Endothelial cell (in vitro differentiated cells): ENCODE data around the gene TIMM50. TPM values are rescaled to one million over a fixed set of nuclear protein-coding genes. Genes with fewer than 3 reads are reported as not detected.

Source experiments
- DNase-seq: peaks from one replicate; pipeline ENCODE4 v3.0.0; 2021; ENCODE audit warnings: low spot score
- H3K27ac Mint-ChIP-seq: one replicate; pipeline ENCODE4 v1.8.0; 2021; ENCODE audit warnings: mixed read lengths, inconsistent platforms; ENCODE audit not compliant: unreplicated experiment
- H3K27me3 Mint-ChIP-seq: one replicate; pipeline ENCODE4 v1.8.0; 2021; ENCODE audit warnings: mild to moderate bottlenecking, moderate library complexity, mixed read lengths, inconsistent platforms; ENCODE audit not compliant: unreplicated experiment
- H3K36me3 Mint-ChIP-seq: one replicate; pipeline ENCODE4 v1.8.0; 2021; ENCODE audit warnings: mild to moderate bottlenecking, low read depth, mixed read lengths, inconsistent platforms; ENCODE audit not compliant: unreplicated experiment
- H3K4me1 Mint-ChIP-seq: one replicate; pipeline ENCODE4 v1.8.0; 2021; ENCODE audit warnings: mild to moderate bottlenecking, mixed read lengths, inconsistent platforms; ENCODE audit not compliant: unreplicated experiment
- H3K4me3 Mint-ChIP-seq: one replicate; pipeline ENCODE4 v1.8.0; 2021; ENCODE audit warnings: mild to moderate bottlenecking, mixed read lengths, inconsistent platforms; ENCODE audit not compliant: unreplicated experiment
- H3K9me3 Mint-ChIP-seq: one replicate; pipeline ENCODE4 v1.8.0; 2021; ENCODE audit warnings: mixed read lengths, inconsistent platforms; ENCODE audit not compliant: unreplicated experiment
- CTCF ChIP-seq: fragments of 200-600 bp; sonication (generic); IDR thresholded peaks from one replicate; pipeline ENCODE4 v1.5.0; 2021; ENCODE audit warnings: antibody characterized with exemption; ENCODE audit not compliant: unreplicated experiment
- total RNA-seq: library from RNA; stranded (reverse); fragmentation: NEBNext Ultra II Directional; extraction: Animal tissue kit (Norgen Biotek cat#: 25700); gene quantifications from one replicate; pipeline ENCODE4 v1.2.1, GENCODE V29; 2021; ENCODE audit not compliant: unreplicated experiment

TIMM50 gene
- total RNA-seq, 1 donor from 2014 or later = 86.2 TPM

DNA sequence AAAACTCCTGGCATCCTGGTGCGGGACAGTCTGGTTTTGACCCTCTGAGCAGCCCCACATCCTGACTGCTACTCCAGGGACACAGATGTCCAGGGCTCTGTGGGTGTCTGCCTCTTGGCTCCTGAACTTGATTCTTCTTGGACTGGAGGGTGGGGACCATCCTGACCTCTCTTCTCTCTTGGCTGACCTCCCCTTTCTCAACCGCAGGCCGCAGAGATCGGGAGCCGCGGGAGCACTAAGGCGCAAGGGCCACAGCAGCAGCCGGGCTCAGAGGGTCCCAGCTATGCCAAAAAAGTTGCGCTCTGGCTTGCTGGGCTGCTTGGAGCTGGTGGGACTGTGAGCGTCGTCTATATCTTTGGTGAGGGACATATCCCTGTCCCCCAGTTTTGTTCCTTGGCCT is 1.0 kb downstream of the TIMM50 start:
- peaks cover 37% of the 10 kb centered on the region for H3K4me1 Mint-ChIP-seq
- peaks cover 12% of the 10 kb centered on the region for H3K36me3 Mint-ChIP-seq
- peak overlapping the region; percentile 94 for H3K27ac Mint-ChIP-seq
- no peak for DNase-seq
- H3K4me3 Mint-ChIP-seq = peak overlapping the region; percentile 94
- H3K27me3 Mint-ChIP-seq = peaks cover 4% of the 10 kb centered on the region
- TF ChIP-seq CTCF = no peak
- no peaks in the 10 kb centered on the region for H3K9me3 Mint-ChIP-seq

- Mint-ChIP-seq H3K27ac (no peak overlapping the region), H3K27me3 (peaks cover 6% of the 10 kb centered on the region), H3K36me3 (peaks cover 20% of the 10 kb centered on the region), H3K4me3 (no peak overlapping the region), H3K4me1 (peaks cover 36% of the 10 kb centered on the region), H3K9me3 (no peaks in the 10 kb centered on the region)
- TF ChIP-seq CTCF = no peak
- no peak for DNase-seq
Observed at GRCh38 chr19:39483141-39483540, 2.5 kb downstream of the TIMM50 start.

GRCh38 chr19:39489756-39490155 is 9.1 kb downstream of the TIMM50 start:
- peaks cover 8% of the 10 kb centered on the region for H3K27me3 Mint-ChIP-seq
- no peak overlapping the region for H3K27ac Mint-ChIP-seq
- DNase-seq = no peak
- peak overlapping the region; percentile 47 for H3K4me3 Mint-ChIP-seq
- H3K4me1 Mint-ChIP-seq = peaks cover 4% of the 10 kb centered on the region
- H3K36me3 Mint-ChIP-seq = peaks cover 29% of the 10 kb centered on the region
- no peaks in the 10 kb centered on the region for H3K9me3 Mint-ChIP-seq
- TF ChIP-seq CTCF = no peak

DNA sequence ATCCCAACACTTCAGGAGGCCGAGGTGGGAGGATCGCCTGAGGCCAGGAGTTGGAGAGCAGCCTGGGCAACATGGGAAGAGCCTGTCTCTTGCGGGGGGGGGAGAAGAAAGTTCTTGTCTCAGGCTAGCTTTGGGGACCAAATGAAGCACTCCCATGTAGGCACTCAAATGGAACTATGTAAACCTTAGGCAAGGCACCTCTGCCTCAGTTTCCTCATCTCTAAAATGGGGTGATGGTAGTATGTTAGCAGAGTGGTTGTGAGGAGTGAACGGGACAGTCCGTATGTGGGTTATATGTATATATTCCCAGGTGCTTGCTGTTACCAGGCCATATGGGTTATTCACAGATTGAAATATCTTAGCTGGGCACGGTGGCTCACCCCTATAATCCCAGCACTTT is 11.6 kb downstream of the TIMM50 start:
- peaks cover 3% of the 10 kb centered on the region for H3K4me1 Mint-ChIP-seq
- no peaks in the 10 kb centered on the region for H3K9me3 Mint-ChIP-seq
- DNase-seq = no peak
- TF ChIP-seq CTCF = no peak
- no peak overlapping the region for H3K4me3 Mint-ChIP-seq
- peaks cover 22% of the 10 kb centered on the region for H3K36me3 Mint-ChIP-seq
- H3K27ac Mint-ChIP-seq = no peak overlapping the region
- peaks cover 3% of the 10 kb centered on the region for H3K27me3 Mint-ChIP-seq

GRCh38 chr19:39492788-39493187 is 12.2 kb downstream of the TIMM50 start:
- Mint-ChIP-seq H3K27me3 (peaks cover 3% of the 10 kb centered on the region), H3K9me3 (no peaks in the 10 kb centered on the region), H3K4me3 (peak overlapping the region; percentile 34), H3K36me3 (peaks cover 20% of the 10 kb centered on the region), H3K4me1 (peaks cover 3% of the 10 kb centered on the region), H3K27ac (no peak overlapping the region)
- TF ChIP-seq CTCF = no peak
- DNase-seq = no peak
